Heart left ventricle (tissue), 16 donors: Measurements from ENCODE around the gene CSE1L. TPM values are rescaled to one million over a fixed set of nuclear protein-coding genes. Genes with fewer than 3 reads are reported as not detected.
"Not testable (repeated sequence)": the region's sequence is repeated elsewhere in the genome, so short reads cannot be mapped to it uniquely, and the experiment has no call there.

ENCODE experiments used
- ATAC-seq, 4 donors: fragments of 200-7000 bp; cut with Tn5 transposase; one replicate each; pipeline ENCODE4 v1.9.1; 2020 to 2022; ENCODE audit warnings: moderate library complexity in 4 of 4, mild to moderate bottlenecking in 3 of 4, moderate number of reproducible peaks in 1 of 4
- DNase-seq, 5 donors: peaks; one replicate each; pipeline ENCODE4 v3.0.0-alpha.2; 2020
- H3K27ac ChIP-seq, 12 donors: fragments of 200-600 bp; sonication (generic) in 4 of 12; one replicate each; pipeline versions ENCODE4 v1.5.0 to v1.8.0; 2016 to 2022; ENCODE audit warnings: mild to moderate bottlenecking in 2 of 12
- H3K27me3 ChIP-seq, 9 donors: fragments of 200-600 bp; sonication (generic) in 2 of 9; one replicate each; pipeline versions ENCODE4 v1.5.1 to v1.8.0; 2016 to 2022; ENCODE audit warnings: mild to moderate bottlenecking in 3 of 9
- H3K36me3 ChIP-seq, 9 donors: fragments of 200-600 bp; sonication (generic) in 2 of 9; one replicate each; pipeline versions ENCODE4 v1.5.0 to v1.8.0; 2018 to 2022; ENCODE audit warnings: mild to moderate bottlenecking in 2 of 9
- H3K4me1 ChIP-seq, 12 donors: fragments of 200-600 bp; sonication (generic) in 4 of 12; one replicate each; pipeline versions ENCODE4 v1.5.0 to v1.8.0; 2016 to 2022; ENCODE audit warnings: mild to moderate bottlenecking in 3 of 12
- H3K4me3 ChIP-seq, 12 donors: fragments of 200-600 bp; sonication (generic) in 4 of 12; one replicate each; pipeline versions ENCODE4 v1.5.0 to v1.8.0; 2017 to 2022; ENCODE audit warnings: mild to moderate bottlenecking in 9 of 12, moderate library complexity in 4 of 12
- H3K9me3 ChIP-seq, 12 donors: fragments of 200-600 bp; sonication (generic) in 4 of 12; one replicate each; pipeline versions ENCODE4 v1.5.0 to v1.8.0; 2016 to 2022; ENCODE audit warnings: mild to moderate bottlenecking in 1 of 12
- POLR2A ChIP-seq, 2 donors: fragments of 450-650 bp; IDR thresholded peaks; one replicate each; pipeline ENCODE4 v1.6.1; 2017; ENCODE audit warnings: antibody characterized with exemption in 2 of 2, mild to moderate bottlenecking in 2 of 2, moderate library complexity in 2 of 2
- WGBS, 4 donors: extraction: QIAGEN DNeasy Blood & Tissue Kit in 2 of 4; methylation state at CpG; one replicate each; pipeline versions ENCODE4 v1.1.5 to v1.1.7; 2013 to 2018; 5-methylcytosine and 5-hydroxymethylcytosine counted together
- intact Hi-C, 10 donors: fragments of 100-400 bp; cut with DNase I; formaldehyde crosslinking; loops; one replicate each; pipeline versions ENCODE4 v1.11.1 to v1.14.2; 2022
- polyA plus RNA-seq, 2 donors: library from polyadenylated mRNA; stranded (reverse); fragments of 200-250 nt; gene quantifications; one replicate each; pipeline ENCODE4 v1.2.3, GENCODE V29; 2013
- total RNA-seq, 9 donors: library from RNA; depleted of rRNA in 2 of 9; stranded (reverse); fragments of >200 nt in 2 of 9; fragmentation: NEBNext Ultra II Directional in 3 of 9; extraction: Animal tissue kit (Norgen Biotek cat#: 25700) in 3 of 9; gene quantifications; one replicate each; pipeline versions ENCODE4 v1.1.0 to v1.2.4, GENCODE V29; 2016 to 2023
- TF ChIP-seq, protein P1 (sequence below), 12 donors: fragments of 200-600 bp; sonication (generic) in 4 of 12; IDR thresholded peaks; one replicate each; pipeline versions ENCODE4 v1.5.0 to v1.8.0; 2018 to 2022; ENCODE audit warnings: antibody characterized with exemption in 12 of 12, mild to moderate bottlenecking in 5 of 12
- donor health status: ischemic (EF 13 %, LVEDD 7.1; RV severe dilation, severe dysfunction).
- donor health status: healthy with polysubstance abuse.
- donor health status: DM: no; HTN: yes; CAD: no.
- donor health status: DM: no; HTN: no; CAD: no.
- donor health status: ischemic (EF 25% LVEDD 6.9; RV normal size, moderate dysfunction).
- donor health status: ischemic (EF 25% LVEDD 5.7; RV mildly dilated, moderate dysfunction).
- donor health status: healthy.
- donor health status: DM: yes; HTN: yes; CAD: no.
- donor health status: ischemic (EF 35%, LVEDD 5.7; RV mildly dilated, moderate dysfunction).
- donor health status: nonischemic (EF 11% LVEDD 7.7; RV severe dilation, severe dysfunction).
- donor health status: DM: yes; HTN: yes; CAD: no.
- donor health status: PGD.
- donor health status: ischemic (EF 29% LVEDD 5.4; RV normal size, mild dysfunction).
- donor health status: nonischemic (EF 23%, LVEDD 6.1; RV moderate dilation, normal function).

The CSE1L gene
- total and polyA plus RNA-seq, 11 donors, result 19.1 to 59.0 (median 41.9) TPM

DNA sequence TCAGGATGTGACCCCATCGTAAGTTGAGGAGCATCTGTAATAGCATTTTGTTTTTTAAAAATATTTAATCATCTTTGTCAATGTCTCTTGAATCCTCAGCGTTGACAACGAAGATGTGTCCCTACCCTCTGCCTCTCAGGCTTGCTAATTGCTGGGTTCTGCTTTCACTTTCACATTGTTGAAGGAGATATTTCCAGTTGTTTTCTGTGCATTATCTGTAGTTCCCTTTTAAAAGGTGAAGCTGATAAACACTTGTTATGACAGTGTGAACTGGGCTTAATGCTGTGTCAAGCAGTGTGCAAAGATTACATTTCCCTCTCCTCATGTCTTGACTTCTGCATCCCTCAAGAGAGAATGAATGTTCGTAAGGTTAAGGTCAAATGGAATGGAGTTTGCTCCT, 54.9 kb downstream of the CSE1L start:
- ATAC-seq, result no peak
- Histone ChIP-seq H3K9me3 (no peaks in the 10 kb centered on the region), H3K27me3 (no peaks in the 10 kb centered on the region), H3K4me1 (peaks cover 0 to 16% (median 0%) of the 10 kb centered on the region in 12 donors), H3K36me3 (peaks cover 0 to 96% (median 74%) of the 10 kb centered on the region in 9 donors), H3K27ac (peak overlapping the region in 1 of 12 donors; percentile 35), H3K4me3 (no peak overlapping the region)
- TF ChIP-seq, protein P1, sequence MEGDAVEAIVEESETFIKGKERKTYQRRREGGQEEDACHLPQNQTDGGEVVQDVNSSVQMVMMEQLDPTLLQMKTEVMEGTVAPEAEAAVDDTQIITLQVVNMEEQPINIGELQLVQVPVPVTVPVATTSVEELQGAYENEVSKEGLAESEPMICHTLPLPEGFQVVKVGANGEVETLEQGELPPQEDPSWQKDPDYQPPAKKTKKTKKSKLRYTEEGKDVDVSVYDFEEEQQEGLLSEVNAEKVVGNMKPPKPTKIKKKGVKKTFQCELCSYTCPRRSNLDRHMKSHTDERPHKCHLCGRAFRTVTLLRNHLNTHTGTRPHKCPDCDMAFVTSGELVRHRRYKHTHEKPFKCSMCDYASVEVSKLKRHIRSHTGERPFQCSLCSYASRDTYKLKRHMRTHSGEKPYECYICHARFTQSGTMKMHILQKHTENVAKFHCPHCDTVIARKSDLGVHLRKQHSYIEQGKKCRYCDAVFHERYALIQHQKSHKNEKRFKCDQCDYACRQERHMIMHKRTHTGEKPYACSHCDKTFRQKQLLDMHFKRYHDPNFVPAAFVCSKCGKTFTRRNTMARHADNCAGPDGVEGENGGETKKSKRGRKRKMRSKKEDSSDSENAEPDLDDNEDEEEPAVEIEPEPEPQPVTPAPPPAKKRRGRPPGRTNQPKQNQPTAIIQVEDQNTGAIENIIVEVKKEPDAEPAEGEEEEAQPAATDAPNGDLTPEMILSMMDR (IDR thresholded peaks at IDR 0.05), result no peak
- no peak for TF ChIP-seq POLR2A (IDR thresholded peaks at IDR 0.05)
- no peak for DNase-seq
- WGBS, 4 donors, result 75 to 88% (median 86%) methylated on average over 4 of the region's 4 CpGs
- intact Hi-C loops, result no loop called here

DNA sequence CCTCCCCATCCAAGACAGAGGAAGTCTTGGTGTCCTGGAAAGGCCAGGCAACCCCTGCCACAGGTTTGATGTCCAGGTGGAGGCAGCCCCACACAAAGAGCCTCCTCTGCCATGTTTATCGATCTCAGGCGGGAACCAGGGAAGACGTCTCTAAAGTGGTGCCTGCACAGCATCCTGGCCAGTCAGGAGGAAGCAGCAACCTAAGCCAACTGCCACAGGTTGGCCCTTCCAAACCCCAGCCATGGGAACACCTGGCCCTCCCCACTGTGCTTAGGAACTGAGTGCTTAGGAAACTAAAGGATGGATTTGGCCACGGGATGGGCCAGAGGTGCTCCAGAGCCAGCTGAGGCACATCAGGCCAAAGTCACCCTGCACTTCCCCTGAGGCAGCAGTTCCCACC, 56.9 kb downstream of the CSE1L start:
- H3K36me3 ChIP-seq, result peaks cover 0 to 84% (median 65%) of the 10 kb centered on the region in 9 donors
- WGBS, 4 donors, result 80 to 96% (median 94%) methylated on average over 1 to 4 of the region's 4 CpGs
- H3K27me3 ChIP-seq, result no peaks in the 10 kb centered on the region
- no peak for ATAC-seq
- intact Hi-C loops, result no loop called here
- no peak overlapping the region for H3K27ac ChIP-seq
- no peaks in the 10 kb centered on the region for H3K9me3 ChIP-seq
- no peak for TF ChIP-seq POLR2A (IDR thresholded peaks at IDR 0.05)
- TF ChIP-seq, protein P1 (IDR thresholded peaks at IDR 0.05), result no peak
- H3K4me3 ChIP-seq, result no peak overlapping the region
- DNase-seq, result no peak
- H3K4me1 ChIP-seq, result peaks cover 0 to 16% (median 0%) of the 10 kb centered on the region in 12 donors

DNA sequence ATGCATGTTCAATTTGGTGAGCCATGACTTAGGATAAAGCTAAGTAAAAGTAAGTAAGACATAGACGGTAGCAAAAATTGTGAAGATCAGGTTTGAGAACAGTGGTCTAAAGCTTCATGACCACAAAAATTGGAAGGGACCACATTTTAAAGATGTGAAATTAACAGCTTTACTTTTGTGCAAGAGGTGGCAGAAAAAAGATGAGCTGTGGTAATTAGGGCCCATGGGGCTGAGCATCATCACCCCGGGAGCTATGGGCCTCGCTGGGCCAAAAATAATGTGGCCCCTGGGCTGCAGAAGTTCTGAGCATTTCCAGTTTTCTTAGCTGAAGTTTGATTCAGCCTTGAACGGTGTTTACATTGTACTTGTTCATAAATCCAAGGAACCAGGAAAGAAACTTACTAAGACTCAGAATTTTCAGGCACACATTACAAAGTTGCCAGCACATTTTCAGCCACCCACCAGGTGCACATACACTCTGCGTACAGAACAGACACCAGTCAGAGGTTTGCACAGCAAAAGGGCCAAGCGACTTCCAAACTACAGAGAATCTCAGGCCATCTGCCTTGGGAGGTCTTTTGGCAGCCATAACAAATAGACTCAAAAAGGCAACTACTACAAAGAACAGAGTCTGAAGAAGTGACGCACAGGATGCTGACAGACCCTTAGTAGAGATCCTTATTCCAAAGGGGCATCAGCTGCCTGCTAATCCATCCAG, 57.7 kb downstream of the CSE1L start:
- Histone ChIP-seq H3K4me1 (peaks cover 0 to 16% (median 0%) of the 10 kb centered on the region in 12 donors), H3K9me3 (no peaks in the 10 kb centered on the region), H3K27me3 (no peaks in the 10 kb centered on the region), H3K4me3 (no peak overlapping the region), H3K27ac (no peak overlapping the region), H3K36me3 (peaks cover 0 to 76% (median 57%) of the 10 kb centered on the region in 9 donors)
- intact Hi-C loops, result no loop called here
- 93 to 98% (median 95%) methylated on average over 7 of the region's 7 CpGs for WGBS, 4 donors
- DNase-seq (no peak), ATAC-seq (no peak)
- TF ChIP-seq, protein P1 (IDR thresholded peaks at IDR 0.05), result no peak
- TF ChIP-seq POLR2A (IDR thresholded peaks at IDR 0.05), result no peak

DNA sequence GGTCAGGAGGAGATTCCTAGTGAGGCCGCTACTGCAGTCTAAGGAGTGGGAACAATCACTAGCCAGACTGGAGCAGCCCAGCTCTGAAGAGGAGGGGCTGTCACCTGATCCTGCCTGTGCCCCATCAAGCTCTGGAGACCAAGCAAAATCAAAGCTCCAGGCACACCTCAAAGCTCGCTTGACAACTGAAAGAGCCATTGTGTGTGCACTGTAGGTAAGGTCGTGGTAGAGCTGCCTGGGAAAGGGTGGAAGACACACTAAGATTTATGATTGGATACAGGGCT, 58.2 kb downstream of the CSE1L start:
- Histone ChIP-seq H3K36me3 (peaks cover 0 to 71% (median 54%) of the 10 kb centered on the region in 9 donors), H3K4me1 (peaks cover 0 to 16% (median 0%) of the 10 kb centered on the region in 12 donors), H3K4me3 (no peak overlapping the region), H3K27ac (no peak overlapping the region), H3K27me3 (no peaks in the 10 kb centered on the region), H3K9me3 (no peaks in the 10 kb centered on the region)
- WGBS, 4 donors, result 81 to 94% (median 88%) methylated on average over 3 of the region's 3 CpGs
- TF ChIP-seq, protein P1 (IDR thresholded peaks at IDR 0.05), result no peak
- no peak for TF ChIP-seq POLR2A (IDR thresholded peaks at IDR 0.05)
- intact Hi-C loops, result no loop called here
- no peak for ATAC-seq
- DNase-seq, result no peak

DNA sequence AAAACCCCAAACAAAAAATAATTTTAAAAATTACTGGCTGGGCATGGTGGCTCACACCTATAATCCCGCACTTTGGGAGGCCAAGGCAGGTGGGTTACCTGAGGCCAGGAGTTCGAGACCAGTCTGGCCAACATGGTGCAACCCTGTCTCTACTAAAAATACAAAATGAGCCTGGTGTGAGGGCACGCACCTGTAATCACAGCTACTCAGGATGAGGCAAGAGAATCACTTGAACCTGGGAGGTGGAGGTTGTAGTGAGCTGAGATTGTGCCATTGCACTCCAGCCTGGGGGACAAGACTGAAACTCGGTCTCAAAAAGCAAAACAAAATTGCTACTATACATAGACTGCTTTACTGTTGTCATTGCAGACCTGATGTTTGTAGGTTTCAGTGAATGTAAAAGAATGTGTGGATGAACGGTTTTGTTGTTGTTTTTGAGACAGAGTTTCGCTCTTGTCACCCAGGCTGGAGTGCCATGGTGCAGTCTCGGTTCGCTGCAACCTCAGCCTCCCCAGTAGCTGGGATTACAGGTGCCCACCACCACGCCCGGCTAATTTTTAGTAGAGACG, 59.0 kb downstream of the CSE1L start:
- DNase-seq, H3K27ac ChIP-seq, intact Hi-C loops, H3K27me3 ChIP-seq, H3K9me3 ChIP-seq, H3K4me3 ChIP-seq, ATAC-seq: not testable (repeated sequence)
- 92 to 98% (median 93%) methylated on average over 11 of the region's 11 CpGs for WGBS, 4 donors
- H3K4me1 ChIP-seq, result peaks cover 0 to 16% (median 0%) of the 10 kb centered on the region in 12 donors
- H3K36me3 ChIP-seq, result peaks cover 0 to 68% (median 52%) of the 10 kb centered on the region in 9 donors
